SK-N-SH (cell line): Measurements from ENCODE around the gene SIL1. TPM values are rescaled to one million over a fixed set of nuclear protein-coding genes. Genes with fewer than 3 reads are reported as not detected.

Source experiments
- CTCF ChIA-PET: fragments of 300-600, 350-600 bp; formaldehyde crosslinking; extraction: SDS; loops from one replicate; lab custom pipeline; 2021; lab: Yijun Ruan, JAX
- POLR2A ChIA-PET: fragments of 350-600 bp; sonication (Branson Sonifier 250); formaldehyde crosslinking; extraction: SDS; loops from one replicate; lab custom pipeline; 2020; ENCODE audit warnings: antibody characterized with exemption, inconsistent platforms; lab: Yijun Ruan, JAX
- DNase-seq: peaks from one replicate; pipeline ENCODE4 v3.0.0; 2012
- H2AFZ ChIP-seq: fragments of 200-600 bp; sonication (generic); 2 replicates; pipeline ENCODE4 v1.8.1; 2016; ENCODE audit warnings: antibody characterized with exemption, mild to moderate bottlenecking, low read depth
- H3F3A ChIP-seq: fragments of 200-600 bp; sonication (generic); replicated peaks from 2 replicates; pipeline ENCODE3; 2016; ENCODE audit warnings: antibody characterized with exemption, mild to moderate bottlenecking; ENCODE audit not compliant: insufficient read depth
- H3K27ac ChIP-seq, 2 experiments: fragments of 200-500 bp in 1 of 2; fragments of 200-600 bp in 1 of 2; sonication (Bioruptor generic) in 1 of 2; sonication (generic), shearing (Covaris generic) in 1 of 2; 2 replicates each; pipeline versions ENCODE4 v1.5.1 to v1.6.1; 2014 to 2016; ENCODE audit warnings: low read depth in 2 of 2, inconsistent platforms in 1 of 2, low read length in 1 of 2, mild to moderate bottlenecking in 1 of 2, mixed read lengths in 1 of 2
- H3K27me3 ChIP-seq: fragments of 200-600 bp; sonication (generic), shearing (Covaris generic); 2 replicates; pipeline ENCODE4 v1.6.1; 2016; ENCODE audit warnings: mixed run types; ENCODE audit not compliant: insufficient read depth
- H3K36me3 ChIP-seq, 2 experiments: fragments of 200-500 bp in 1 of 2; fragments of 200-600 bp in 1 of 2; sonication (Bioruptor generic) in 1 of 2; sonication (generic) in 1 of 2; replicated peaks in 1 of 2; 2 replicates each; pipeline versions ENCODE3 to v1.5.1; 2014 to 2016; ENCODE audit warnings: low read length in 1 of 2, mild to moderate bottlenecking in 1 of 2; ENCODE audit not compliant: insufficient read depth in 2 of 2, control insufficient read depth in 1 of 2
- H3K4me1 ChIP-seq, 2 experiments: fragments of 200-500 bp in 1 of 2; fragments of 200-600 bp in 1 of 2; sonication (Bioruptor generic) in 1 of 2; sonication (generic), shearing (Covaris generic) in 1 of 2; 2 replicates each; pipeline versions ENCODE4 v1.5.1 to v1.6.1; 2014 to 2016; ENCODE audit warnings: low read depth in 1 of 2, low read length in 1 of 2, mixed run types in 1 of 2; ENCODE audit not compliant: insufficient read depth in 2 of 2, control insufficient read depth in 1 of 2
- H3K4me2 ChIP-seq: fragments of 200-600 bp; sonication (generic), shearing (Covaris generic); 2 replicates; pipeline ENCODE4 v1.6.1; 2017; ENCODE audit warnings: mixed run types
- H3K4me3 ChIP-seq, 2 experiments: fragments of 200-500 bp in 1 of 2; fragments of 200-600 bp in 1 of 2; sonication (Bioruptor generic) in 1 of 2; sonication (generic), shearing (Covaris generic) in 1 of 2; 2 replicates each; pipeline versions ENCODE4 v1.5.1 to v1.8.1; 2014 to 2016; ENCODE audit warnings: low read depth in 2 of 2, inconsistent platforms in 1 of 2, low read length in 1 of 2, mild to moderate bottlenecking in 1 of 2, mixed read lengths in 1 of 2, moderate library complexity in 1 of 2
- H3K79me2 ChIP-seq: fragments of 200-600 bp; sonication (generic); 2 replicates; pipeline ENCODE4 v1.8.1; 2017; ENCODE audit warnings: mild to moderate bottlenecking; ENCODE audit not compliant: insufficient read depth
- H3K9ac ChIP-seq: fragments of 200-600 bp; sonication (generic); 2 replicates; pipeline ENCODE4 v1.6.1; 2017; ENCODE audit warnings: mixed run types
- H3K9me2 ChIP-seq: fragments of 200-600 bp; sonication (generic); 2 replicates; pipeline ENCODE4 v1.6.1; 2017; ENCODE audit warnings: mixed run types
- H3K9me3 ChIP-seq: fragments of 200-600 bp; sonication (generic); 2 replicates; pipeline ENCODE4 v1.6.1; 2017; ENCODE audit warnings: mixed run types, mild to moderate bottlenecking, moderate library complexity
- H4K20me1 ChIP-seq: fragments of 200-600 bp; sonication (generic); 2 replicates; pipeline ENCODE4 v1.6.1; 2017; ENCODE audit warnings: mild to moderate bottlenecking, mixed run types; ENCODE audit not compliant: insufficient read depth
- CHD2 ChIP-seq: fragments of 150-350 bp; IDR thresholded peaks from 2 replicates; pipeline ENCODE4 v1.6.1; 2018; ENCODE audit warnings: low read length; ENCODE audit not compliant: partially characterized antibody
- ELF1 ChIP-seq: IDR thresholded peaks from 2 replicates; pipeline ENCODE4 v1.4.0; 2012
- EZH2phosphoT487 ChIP-seq: fragments of 200-600 bp; sonication (generic); IDR thresholded peaks from 2 replicates; pipeline ENCODE4 v1.6.1; 2017; ENCODE audit warnings: low read depth, mixed run types, mild to moderate bottlenecking, antibody characterized with exemption, moderate library complexity, borderline replicate concordance
- FOXM1 ChIP-seq: IDR thresholded peaks from 2 replicates; pipeline ENCODE4 v1.4.0; 2012; ENCODE audit warnings: low read depth, mild to moderate bottlenecking
- GATA2 ChIP-seq: sonication (generic); formaldehyde crosslinking; IDR thresholded peaks from 2 replicates; pipeline ENCODE4 v1.5.0; 2020; ENCODE audit warnings: mild to moderate bottlenecking, missing genetic modification reagents
- JUND ChIP-seq: IDR thresholded peaks from 2 replicates; pipeline ENCODE4 v1.4.0; 2012
- MXI1 ChIP-seq: IDR thresholded peaks from 2 replicates; pipeline ENCODE4 v1.6.1; 2012; ENCODE audit warnings: mild to moderate bottlenecking, low read depth, low read length, improper control_type of control experiment
- NFIC ChIP-seq: IDR thresholded peaks from 2 replicates; pipeline ENCODE4 v1.4.0; 2012; ENCODE audit warnings: borderline replicate concordance
- POLR2AphosphoS5 ChIP-seq: IDR thresholded peaks from 2 replicates; pipeline ENCODE4 v1.6.1; 2012; ENCODE audit warnings: low read depth, low read length
- RCOR1 ChIP-seq: fragments of 150-350 bp; IDR thresholded peaks from 2 replicates; pipeline ENCODE4 v1.6.1; 2017; ENCODE audit warnings: antibody characterized with exemption, low read length
- SIN3A ChIP-seq: IDR thresholded peaks from 2 replicates; pipeline ENCODE4 v1.6.1; 2012; ENCODE audit warnings: low read depth, mild to moderate bottlenecking, low read length, moderate library complexity, borderline replicate concordance
- SMC3 ChIP-seq: IDR thresholded peaks from 2 replicates; pipeline ENCODE4 v1.6.1; 2012; ENCODE audit warnings: low read depth, low read length, improper control_type of control experiment
- TAF1 ChIP-seq: IDR thresholded peaks from 2 replicates; pipeline ENCODE4 v1.6.1; 2012; ENCODE audit warnings: low read depth, mild to moderate bottlenecking, low read length, moderate library complexity, borderline replicate concordance
- WGBS: methylation state at CpG from one replicate; pipeline ENCODE4 v1.1.6; 2017; ENCODE audit warnings: low lambda C conversion rate; 5-methylcytosine and 5-hydroxymethylcytosine counted together
- polyA plus RNA-seq, 3 experiments: library from polyadenylated mRNA; depleted of rRNA; stranded (reverse); fragments of >200 nt; gene quantifications; 2 replicates each; pipeline ENCODE4 v1.2.3, GENCODE V29; 2012
- TF ChIP-seq, protein P1 (sequence below): IDR thresholded peaks from 2 replicates; pipeline ENCODE4 v1.4.0; 2012; ENCODE audit warnings: low read depth, borderline replicate concordance
- TF ChIP-seq, protein P2 (sequence below): IDR thresholded peaks from 2 replicates; pipeline ENCODE4 v1.4.0; 2012; ENCODE audit warnings: low read depth
- TF ChIP-seq, protein P3 (sequence below): IDR thresholded peaks from 2 replicates; pipeline ENCODE4 v1.4.0; 2012; ENCODE audit warnings: low read depth, borderline replicate concordance
- TF ChIP-seq, protein P4 (sequence below): IDR thresholded peaks from 2 replicates; pipeline ENCODE4 v1.6.1; 2012; ENCODE audit warnings: mild to moderate bottlenecking, low read depth, low read length, moderate library complexity

Gene SIL1
- polyA plus RNA-seq, 1 of the 3 experiments (the other 2 are of a cell fraction): 25.9 TPM

DNA sequence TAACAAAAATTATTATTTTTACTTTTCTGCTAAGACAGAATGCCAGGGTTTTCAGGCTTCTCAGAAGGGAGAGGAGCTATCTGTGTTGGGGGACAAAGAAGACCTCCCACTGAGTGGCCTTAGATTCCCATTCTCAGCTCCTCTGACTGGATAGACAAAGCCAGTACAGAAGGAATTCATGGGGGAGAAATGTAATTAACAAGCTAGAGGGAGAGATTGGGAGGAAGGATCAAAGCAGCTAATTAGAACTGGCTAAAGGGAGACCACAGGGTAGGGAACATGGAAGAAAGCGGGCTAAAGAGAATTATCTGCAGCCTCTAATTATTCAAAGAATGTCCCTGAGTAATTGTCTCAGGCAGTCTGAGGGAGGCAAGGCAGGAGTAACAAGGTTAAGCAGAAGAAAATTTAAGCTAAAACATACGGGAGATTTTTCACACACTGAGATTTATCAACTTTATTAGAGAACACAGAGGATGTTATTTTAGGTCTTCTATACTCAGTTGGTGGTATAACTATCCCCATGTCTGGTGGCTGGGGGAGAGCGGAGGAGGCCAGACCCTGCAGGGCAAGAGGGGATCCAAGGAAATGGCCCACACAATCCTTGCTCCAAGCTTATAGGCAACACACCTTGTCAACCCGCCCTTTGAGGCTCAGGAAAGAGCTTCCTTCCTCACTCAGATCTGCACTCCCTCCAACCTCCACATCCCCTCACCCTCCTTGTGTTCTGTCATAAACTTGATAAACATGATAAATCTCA lies 235.4 kb downstream of the SIL1 start:
- no peak overlapping the region for H3K4me3 ChIP-seq
- peaks cover 11 to 33% of the 10 kb centered on the region in 2 experiments; a peak in 2 of 4 replicates for H3K4me1 ChIP-seq
- no peaks in the 10 kb centered on the region for H3K79me2 ChIP-seq
- 89% methylated on average over 4 of the region's 4 CpGs for WGBS
- no peak for DNase-seq
- no peak overlapping the region; a peak in 1 of 4 replicates for H3K27ac ChIP-seq
- H4K20me1 ChIP-seq: no peaks in the 10 kb centered on the region
- no peaks in the 10 kb centered on the region for H3K9me2 ChIP-seq
- TF ChIP-seq EZH2phosphoT487 (no peak), FOXM1 (no peak), MXI1 (no peak), POLR2AphosphoS5 (no peak), SIN3A (no peak), GATA2 (CRISPR knock-in tag) (no peak), JUND (no peak), RCOR1 (no peak), ELF1 (no peak), CHD2 (no peak), TAF1 (no peak), NFIC (no peak), SMC3 (no peak)
- TF ChIP-seq, protein P1, sequence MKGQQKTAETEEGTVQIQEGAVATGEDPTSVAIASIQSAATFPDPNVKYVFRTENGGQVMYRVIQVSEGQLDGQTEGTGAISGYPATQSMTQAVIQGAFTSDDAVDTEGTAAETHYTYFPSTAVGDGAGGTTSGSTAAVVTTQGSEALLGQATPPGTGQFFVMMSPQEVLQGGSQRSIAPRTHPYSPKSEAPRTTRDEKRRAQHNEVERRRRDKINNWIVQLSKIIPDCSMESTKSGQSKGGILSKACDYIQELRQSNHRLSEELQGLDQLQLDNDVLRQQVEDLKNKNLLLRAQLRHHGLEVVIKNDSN: no peak
- TF ChIP-seq, protein P2, sequence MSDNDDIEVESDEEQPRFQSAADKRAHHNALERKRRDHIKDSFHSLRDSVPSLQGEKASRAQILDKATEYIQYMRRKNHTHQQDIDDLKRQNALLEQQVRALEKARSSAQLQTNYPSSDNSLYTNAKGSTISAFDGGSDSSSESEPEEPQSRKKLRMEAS: no peak
- TF ChIP-seq, protein P3, sequence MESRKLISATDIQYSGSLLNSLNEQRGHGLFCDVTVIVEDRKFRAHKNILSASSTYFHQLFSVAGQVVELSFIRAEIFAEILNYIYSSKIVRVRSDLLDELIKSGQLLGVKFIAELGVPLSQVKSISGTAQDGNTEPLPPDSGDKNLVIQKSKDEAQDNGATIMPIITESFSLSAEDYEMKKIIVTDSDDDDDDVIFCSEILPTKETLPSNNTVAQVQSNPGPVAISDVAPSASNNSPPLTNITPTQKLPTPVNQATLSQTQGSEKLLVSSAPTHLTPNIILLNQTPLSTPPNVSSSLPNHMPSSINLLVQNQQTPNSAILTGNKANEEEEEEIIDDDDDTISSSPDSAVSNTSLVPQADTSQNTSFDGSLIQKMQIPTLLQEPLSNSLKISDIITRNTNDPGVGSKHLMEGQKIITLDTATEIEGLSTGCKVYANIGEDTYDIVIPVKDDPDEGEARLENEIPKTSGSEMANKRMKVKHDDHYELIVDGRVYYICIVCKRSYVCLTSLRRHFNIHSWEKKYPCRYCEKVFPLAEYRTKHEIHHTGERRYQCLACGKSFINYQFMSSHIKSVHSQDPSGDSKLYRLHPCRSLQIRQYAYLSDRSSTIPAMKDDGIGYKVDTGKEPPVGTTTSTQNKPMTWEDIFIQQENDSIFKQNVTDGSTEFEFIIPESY: no peak
- TF ChIP-seq, protein P4, sequence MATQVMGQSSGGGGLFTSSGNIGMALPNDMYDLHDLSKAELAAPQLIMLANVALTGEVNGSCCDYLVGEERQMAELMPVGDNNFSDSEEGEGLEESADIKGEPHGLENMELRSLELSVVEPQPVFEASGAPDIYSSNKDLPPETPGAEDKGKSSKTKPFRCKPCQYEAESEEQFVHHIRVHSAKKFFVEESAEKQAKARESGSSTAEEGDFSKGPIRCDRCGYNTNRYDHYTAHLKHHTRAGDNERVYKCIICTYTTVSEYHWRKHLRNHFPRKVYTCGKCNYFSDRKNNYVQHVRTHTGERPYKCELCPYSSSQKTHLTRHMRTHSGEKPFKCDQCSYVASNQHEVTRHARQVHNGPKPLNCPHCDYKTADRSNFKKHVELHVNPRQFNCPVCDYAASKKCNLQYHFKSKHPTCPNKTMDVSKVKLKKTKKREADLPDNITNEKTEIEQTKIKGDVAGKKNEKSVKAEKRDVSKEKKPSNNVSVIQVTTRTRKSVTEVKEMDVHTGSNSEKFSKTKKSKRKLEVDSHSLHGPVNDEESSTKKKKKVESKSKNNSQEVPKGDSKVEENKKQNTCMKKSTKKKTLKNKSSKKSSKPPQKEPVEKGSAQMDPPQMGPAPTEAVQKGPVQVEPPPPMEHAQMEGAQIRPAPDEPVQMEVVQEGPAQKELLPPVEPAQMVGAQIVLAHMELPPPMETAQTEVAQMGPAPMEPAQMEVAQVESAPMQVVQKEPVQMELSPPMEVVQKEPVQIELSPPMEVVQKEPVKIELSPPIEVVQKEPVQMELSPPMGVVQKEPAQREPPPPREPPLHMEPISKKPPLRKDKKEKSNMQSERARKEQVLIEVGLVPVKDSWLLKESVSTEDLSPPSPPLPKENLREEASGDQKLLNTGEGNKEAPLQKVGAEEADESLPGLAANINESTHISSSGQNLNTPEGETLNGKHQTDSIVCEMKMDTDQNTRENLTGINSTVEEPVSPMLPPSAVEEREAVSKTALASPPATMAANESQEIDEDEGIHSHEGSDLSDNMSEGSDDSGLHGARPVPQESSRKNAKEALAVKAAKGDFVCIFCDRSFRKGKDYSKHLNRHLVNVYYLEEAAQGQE: no peak
- no peak overlapping the region for H3K9ac ChIP-seq
- H3K9me3 ChIP-seq: no peaks in the 10 kb centered on the region
- H2AFZ ChIP-seq: no peak overlapping the region
- ChIA-PET CTCF (no interaction called here), POLR2A (interaction anchor here (2.0 kb wide), 1 partner anchor 9 kb away, joined by 5 read pairs; no protein-coding TSS in a partner anchor)
- H3K36me3 ChIP-seq: no peaks in the 10 kb centered on the region
- H3K27me3 ChIP-seq: no peaks in the 10 kb centered on the region
- H3F3A ChIP-seq: no peaks in the 10 kb centered on the region
- no peak overlapping the region for H3K4me2 ChIP-seq
